WTC11 (cell line): ENCODE measurements around the gene HOXC4. TPM values are rescaled to one million over a fixed set of nuclear protein-coding genes. Genes with fewer than 3 reads are reported as not detected.

Experiments used
- ATAC-seq: fragments of 200-7000 bp; cut with Tn5 transposase; 2 replicates; pipeline ENCODE4 v1.10.0; 2021; ENCODE audit warnings: mild to moderate bottlenecking, moderate library complexity
- CTCF ChIA-PET: fragments of 300-600 bp; sonication (Branson Sonifier 250); formaldehyde crosslinking; loops from one replicate; lab custom pipeline; 2021; ENCODE audit warnings: antibody characterized with exemption; lab: Charles Lee
- POLR2A ChIA-PET: fragments of 350-600 bp; sonication (Branson Sonifier 250); formaldehyde crosslinking; loops from one replicate; lab custom pipeline; 2021; ENCODE audit warnings: antibody characterized with exemption; lab: Charles Lee
- DNase-seq: peaks from one replicate; pipeline ENCODE4 v3.0.0; 2021; ENCODE audit warnings: low spot score
- H3K27ac Mint-ChIP-seq: 2 replicates; pipeline ENCODE4 v1.8.0; 2021; ENCODE audit warnings: mixed read lengths
- H3K27me3 Mint-ChIP-seq: 2 replicates; pipeline ENCODE4 v1.8.0; 2021; ENCODE audit warnings: low read depth, mild to moderate bottlenecking, moderate library complexity, mixed read lengths
- H3K36me3 Mint-ChIP-seq: 2 replicates; pipeline ENCODE4 v1.8.0; 2021; ENCODE audit warnings: mixed read lengths
- H3K4me1 Mint-ChIP-seq: 2 replicates; pipeline ENCODE4 v1.8.0; 2022; ENCODE audit warnings: mixed read lengths
- H3K4me3 Mint-ChIP-seq: 2 replicates; pipeline ENCODE4 v1.8.0; 2021; ENCODE audit warnings: mild to moderate bottlenecking, moderate library complexity, mixed read lengths
- H3K9me3 Mint-ChIP-seq: 2 replicates; pipeline ENCODE4 v1.8.0; 2021; ENCODE audit warnings: mixed read lengths
- CREM ChIP-seq: sonication (generic); formaldehyde crosslinking; IDR thresholded peaks from 2 replicates; pipeline ENCODE4 v1.8.1; 2022; ENCODE audit warnings: mild to moderate bottlenecking, missing genetic modification reagents, moderate library complexity
- ELF4 ChIP-seq: sonication (generic); formaldehyde crosslinking; IDR thresholded peaks from 2 replicates; pipeline ENCODE4 v1.8.1; 2022; ENCODE audit warnings: low read depth, mild to moderate bottlenecking, moderate library complexity, missing genetic modification reagents
- ESRRA ChIP-seq: sonication (generic); formaldehyde crosslinking; IDR thresholded peaks from 2 replicates; pipeline ENCODE4 v1.8.1; 2022; ENCODE audit warnings: mild to moderate bottlenecking, missing genetic modification reagents, borderline replicate concordance
- FOXK1 ChIP-seq: sonication (generic); formaldehyde crosslinking; IDR thresholded peaks from 2 replicates; pipeline ENCODE4 v1.8.0; 2022; ENCODE audit warnings: mild to moderate bottlenecking, moderate library complexity, missing genetic modification reagents
- IRF2 ChIP-seq: sonication (generic); formaldehyde crosslinking; IDR thresholded peaks from 2 replicates; pipeline ENCODE4 v1.8.0; 2022; ENCODE audit warnings: low read depth, missing genetic modification reagents, borderline replicate concordance
- JAZF1 ChIP-seq: fragments of 250-450 bp; sonication (Bioruptor Pico); IDR thresholded peaks from 2 replicates; pipeline ENCODE4 v1.9.0; 2021; ENCODE audit warnings: moderate library complexity, mild to moderate bottlenecking, inconsistent platforms
- NFYB ChIP-seq: sonication (generic); formaldehyde crosslinking; conservative IDR thresholded peaks from 2 replicates; pipeline ENCODE4 v1.8.0; 2022; ENCODE audit warnings: low read depth, missing genetic modification reagents
- NR2C2 ChIP-seq: sonication (generic); formaldehyde crosslinking; IDR thresholded peaks from 2 replicates; pipeline ENCODE4 v1.8.0; 2022; ENCODE audit warnings: mild to moderate bottlenecking, missing genetic modification reagents
- PRDM15 ChIP-seq: sonication (generic); formaldehyde crosslinking; IDR thresholded peaks from 2 replicates; pipeline ENCODE4 v1.8.0; 2022; ENCODE audit warnings: missing genetic modification reagents
- PREB ChIP-seq: sonication (generic); formaldehyde crosslinking; IDR thresholded peaks from 2 replicates; pipeline ENCODE4 v1.8.1; 2022; ENCODE audit warnings: mild to moderate bottlenecking, missing genetic modification reagents, moderate library complexity, borderline replicate concordance
- SMAD3 ChIP-seq: sonication (generic); formaldehyde crosslinking; IDR thresholded peaks from 2 replicates; pipeline ENCODE4 v1.8.0; 2022; ENCODE audit warnings: missing genetic modification reagents, mild to moderate bottlenecking, borderline replicate concordance
- ZBTB21 ChIP-seq: sonication (generic); formaldehyde crosslinking; IDR thresholded peaks from 2 replicates; pipeline ENCODE4 v1.8.1; 2023; ENCODE audit warnings: mild to moderate bottlenecking, missing genetic modification reagents, borderline replicate concordance
- ZNF138 ChIP-seq: sonication (generic); formaldehyde crosslinking; conservative IDR thresholded peaks from 2 replicates; pipeline ENCODE4 v1.8.1; 2022; ENCODE audit warnings: mild to moderate bottlenecking, moderate library complexity, missing genetic modification reagents
- ZNF232 ChIP-seq: sonication (generic); formaldehyde crosslinking; IDR thresholded peaks from 2 replicates; pipeline ENCODE4 v1.8.0; 2022; ENCODE audit warnings: mild to moderate bottlenecking, missing genetic modification reagents
- total RNA-seq: library from RNA; stranded (reverse); gene quantifications from 3 replicates; pipeline ENCODE4 v1.2.3, GENCODE V29; 2021
- TF ChIP-seq, protein P1 (sequence below): sonication (generic); formaldehyde crosslinking; IDR thresholded peaks from 2 replicates; pipeline ENCODE4 v1.8.0; 2022; ENCODE audit warnings: mild to moderate bottlenecking, missing genetic modification reagents
- TF ChIP-seq, protein P2 (sequence below): sonication (generic); formaldehyde crosslinking; IDR thresholded peaks from 2 replicates; pipeline ENCODE4 v1.8.1; 2022; ENCODE audit warnings: low read depth, missing genetic modification reagents, borderline replicate concordance
- TF ChIP-seq, protein P3 (sequence below): sonication (generic); formaldehyde crosslinking; IDR thresholded peaks from 2 replicates; pipeline ENCODE4 v1.8.0; 2022; ENCODE audit warnings: mild to moderate bottlenecking, missing genetic modification reagents
- TF ChIP-seq, protein P4 (sequence below): sonication (generic); formaldehyde crosslinking; IDR thresholded peaks from 2 replicates; pipeline ENCODE4 v1.8.1; 2023; ENCODE audit warnings: mild to moderate bottlenecking, missing genetic modification reagents, moderate library complexity
- TF ChIP-seq, protein P5 (sequence below): fragments of 250-450 bp; sonication (Bioruptor Pico); IDR thresholded peaks from 2 replicates; pipeline ENCODE4 v1.8.0; 2021; ENCODE audit warnings: mild to moderate bottlenecking
- TF ChIP-seq, protein P6 (sequence below): sonication (generic); formaldehyde crosslinking; IDR thresholded peaks from 2 replicates; pipeline ENCODE4 v1.8.0; 2023; ENCODE audit warnings: missing genetic modification reagents

The HOXC4 gene
- total RNA-seq, 1 experiment from 2014 or later, result 0.46 TPM

- POLR2A ChIA-PET, result no interaction called here
- Mint-ChIP-seq H3K4me3 (peak overlapping the region; percentile 41), H3K9me3 (no peaks in the 10 kb centered on the region), H3K36me3 (no peaks in the 10 kb centered on the region), H3K27me3 (peaks cover 100% of the 10 kb centered on the region), H3K27ac (no peak overlapping the region), H3K4me1 (peaks cover 36% of the 10 kb centered on the region)
- CTCF ChIA-PET, result interaction anchor here (0.6 to 0.9 kb wide), 2 partner anchors 16 to 40 kb away, joined by 3 read pairs; no protein-coding TSS in a partner anchor
- DNase-seq (no peak), ATAC-seq (no peak)
- no peak for TF ChIP-seq SMAD3 (CRISPR knock-in tag)
- no peak for TF ChIP-seq CREM (CRISPR knock-in tag)
- TF ChIP-seq ZBTB21 (CRISPR knock-in tag), result no peak
- TF ChIP-seq, protein P1, sequence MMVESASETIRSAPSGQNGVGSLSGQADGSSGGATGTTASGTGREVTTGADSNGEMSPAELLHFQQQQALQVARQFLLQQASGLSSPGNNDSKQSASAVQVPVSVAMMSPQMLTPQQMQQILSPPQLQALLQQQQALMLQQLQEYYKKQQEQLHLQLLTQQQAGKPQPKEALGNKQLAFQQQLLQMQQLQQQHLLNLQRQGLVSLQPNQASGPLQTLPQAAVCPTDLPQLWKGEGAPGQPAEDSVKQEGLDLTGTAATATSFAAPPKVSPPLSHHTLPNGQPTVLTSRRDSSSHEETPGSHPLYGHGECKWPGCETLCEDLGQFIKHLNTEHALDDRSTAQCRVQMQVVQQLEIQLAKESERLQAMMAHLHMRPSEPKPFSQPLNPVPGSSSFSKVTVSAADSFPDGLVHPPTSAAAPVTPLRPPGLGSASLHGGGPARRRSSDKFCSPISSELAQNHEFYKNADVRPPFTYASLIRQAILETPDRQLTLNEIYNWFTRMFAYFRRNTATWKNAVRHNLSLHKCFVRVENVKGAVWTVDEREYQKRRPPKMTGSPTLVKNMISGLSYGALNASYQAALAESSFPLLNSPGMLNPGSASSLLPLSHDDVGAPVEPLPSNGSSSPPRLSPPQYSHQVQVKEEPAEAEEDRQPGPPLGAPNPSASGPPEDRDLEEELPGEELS (CRISPR knock-in tag), result no peak
- no peak for TF ChIP-seq ESRRA (CRISPR knock-in tag)
- TF ChIP-seq NR2C2 (CRISPR knock-in tag), result no peak
- no peak for TF ChIP-seq NFYB (CRISPR knock-in tag)
Observed at GRCh38 chr12:54047964-54048303, 5.7 kb upstream of the HOXC4 start.

- Mint-ChIP-seq H3K4me1 (peaks cover 39% of the 10 kb centered on the region), H3K4me3 (no peak overlapping the region), H3K27ac (no peak overlapping the region), H3K36me3 (no peaks in the 10 kb centered on the region), H3K27me3 (peaks cover 100% of the 10 kb centered on the region), H3K9me3 (no peaks in the 10 kb centered on the region)
- ATAC-seq (no peak), DNase-seq (no peak)
- ChIA-PET POLR2A (no interaction called here), CTCF (interaction anchor here (0.6 to 0.9 kb wide), 2 partner anchors 16 to 40 kb away, joined by 3 read pairs; no protein-coding TSS in a partner anchor)
- TF ChIP-seq, protein P2, sequence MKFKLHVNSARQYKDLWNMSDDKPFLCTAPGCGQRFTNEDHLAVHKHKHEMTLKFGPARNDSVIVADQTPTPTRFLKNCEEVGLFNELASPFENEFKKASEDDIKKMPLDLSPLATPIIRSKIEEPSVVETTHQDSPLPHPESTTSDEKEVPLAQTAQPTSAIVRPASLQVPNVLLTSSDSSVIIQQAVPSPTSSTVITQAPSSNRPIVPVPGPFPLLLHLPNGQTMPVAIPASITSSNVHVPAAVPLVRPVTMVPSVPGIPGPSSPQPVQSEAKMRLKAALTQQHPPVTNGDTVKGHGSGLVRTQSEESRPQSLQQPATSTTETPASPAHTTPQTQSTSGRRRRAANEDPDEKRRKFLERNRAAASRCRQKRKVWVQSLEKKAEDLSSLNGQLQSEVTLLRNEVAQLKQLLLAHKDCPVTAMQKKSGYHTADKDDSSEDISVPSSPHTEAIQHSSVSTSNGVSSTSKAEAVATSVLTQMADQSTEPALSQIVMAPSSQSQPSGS, result no peak
- no peak for TF ChIP-seq PREB (CRISPR knock-in tag)
- TF ChIP-seq, protein P3, sequence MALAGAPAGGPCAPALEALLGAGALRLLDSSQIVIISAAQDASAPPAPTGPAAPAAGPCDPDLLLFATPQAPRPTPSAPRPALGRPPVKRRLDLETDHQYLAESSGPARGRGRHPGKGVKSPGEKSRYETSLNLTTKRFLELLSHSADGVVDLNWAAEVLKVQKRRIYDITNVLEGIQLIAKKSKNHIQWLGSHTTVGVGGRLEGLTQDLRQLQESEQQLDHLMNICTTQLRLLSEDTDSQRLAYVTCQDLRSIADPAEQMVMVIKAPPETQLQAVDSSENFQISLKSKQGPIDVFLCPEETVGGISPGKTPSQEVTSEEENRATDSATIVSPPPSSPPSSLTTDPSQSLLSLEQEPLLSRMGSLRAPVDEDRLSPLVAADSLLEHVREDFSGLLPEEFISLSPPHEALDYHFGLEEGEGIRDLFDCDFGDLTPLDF (CRISPR knock-in tag), result no peak
- TF ChIP-seq, protein P4, sequence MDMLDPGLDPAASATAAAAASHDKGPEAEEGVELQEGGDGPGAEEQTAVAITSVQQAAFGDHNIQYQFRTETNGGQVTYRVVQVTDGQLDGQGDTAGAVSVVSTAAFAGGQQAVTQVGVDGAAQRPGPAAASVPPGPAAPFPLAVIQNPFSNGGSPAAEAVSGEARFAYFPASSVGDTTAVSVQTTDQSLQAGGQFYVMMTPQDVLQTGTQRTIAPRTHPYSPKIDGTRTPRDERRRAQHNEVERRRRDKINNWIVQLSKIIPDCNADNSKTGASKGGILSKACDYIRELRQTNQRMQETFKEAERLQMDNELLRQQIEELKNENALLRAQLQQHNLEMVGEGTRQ (CRISPR knock-in tag), result no peak
- no peak for TF ChIP-seq SMAD3 (CRISPR knock-in tag)
- no peak for TF ChIP-seq FOXK1 (CRISPR knock-in tag)
- no peak for TF ChIP-seq ZBTB21 (CRISPR knock-in tag)
- TF ChIP-seq JAZF1 (CRISPR knock-in tag), result no peak
- no peak for TF ChIP-seq ZNF138 (CRISPR knock-in tag)
- TF ChIP-seq ZNF232 (CRISPR knock-in tag), result no peak
- TF ChIP-seq, protein P5, sequence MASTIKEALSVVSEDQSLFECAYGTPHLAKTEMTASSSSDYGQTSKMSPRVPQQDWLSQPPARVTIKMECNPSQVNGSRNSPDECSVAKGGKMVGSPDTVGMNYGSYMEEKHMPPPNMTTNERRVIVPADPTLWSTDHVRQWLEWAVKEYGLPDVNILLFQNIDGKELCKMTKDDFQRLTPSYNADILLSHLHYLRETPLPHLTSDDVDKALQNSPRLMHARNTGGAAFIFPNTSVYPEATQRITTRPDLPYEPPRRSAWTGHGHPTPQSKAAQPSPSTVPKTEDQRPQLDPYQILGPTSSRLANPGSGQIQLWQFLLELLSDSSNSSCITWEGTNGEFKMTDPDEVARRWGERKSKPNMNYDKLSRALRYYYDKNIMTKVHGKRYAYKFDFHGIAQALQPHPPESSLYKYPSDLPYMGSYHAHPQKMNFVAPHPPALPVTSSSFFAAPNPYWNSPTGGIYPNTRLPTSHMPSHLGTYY, result no peak
- no peak for TF ChIP-seq PRDM15 (CRISPR knock-in tag)
- TF ChIP-seq IRF2 (CRISPR knock-in tag), result no peak
- TF ChIP-seq NFYB (CRISPR knock-in tag), result no peak
- TF ChIP-seq, protein P6, sequence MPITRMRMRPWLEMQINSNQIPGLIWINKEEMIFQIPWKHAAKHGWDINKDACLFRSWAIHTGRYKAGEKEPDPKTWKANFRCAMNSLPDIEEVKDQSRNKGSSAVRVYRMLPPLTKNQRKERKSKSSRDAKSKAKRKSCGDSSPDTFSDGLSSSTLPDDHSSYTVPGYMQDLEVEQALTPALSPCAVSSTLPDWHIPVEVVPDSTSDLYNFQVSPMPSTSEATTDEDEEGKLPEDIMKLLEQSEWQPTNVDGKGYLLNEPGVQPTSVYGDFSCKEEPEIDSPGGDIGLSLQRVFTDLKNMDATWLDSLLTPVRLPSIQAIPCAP (CRISPR knock-in tag), result no peak
- TF ChIP-seq ELF4, result no peak
Observed at GRCh38 chr12:54048406-54049093, 5.1 kb upstream of the HOXC4 start.
